ENCODE data around the gene ARRB1.

GRCh38 chr11:75346296-75346695 is 5.2 kb downstream of the ARRB1 start:
- no peak for TF ChIP-seq CTCF (IDR thresholded peaks at IDR 0.05 in 2 of 3, conservative IDR thresholded peaks at IDR 0.05 in 1 of 3; ENCODE audit: borderline replicate concordance in 1 of 3, insufficient read depth in 1 of 3, low read depth in 2 of 3, low read length in 2 of 3)
- TF ChIP-seq POLR2AphosphoS5 (IDR thresholded peaks at IDR 0.05; ENCODE audit: low read depth, low read length), result no peak
- no peak for TF ChIP-seq RAD21 (IDR thresholded peaks at IDR 0.05; ENCODE audit: low read depth)
- no peak for TF ChIP-seq POLR2A (IDR thresholded peaks at IDR 0.05; ENCODE audit: borderline replicate concordance, extremely low read depth, insufficient read depth, insufficient read length)
- no peak for TF ChIP-seq TCF7L2 (IDR thresholded peaks at IDR 0.05; ENCODE audit: borderline replicate concordance, extremely low read depth, insufficient read depth, insufficient read length)
- TF ChIP-seq EZH2 (IDR thresholded peaks at IDR 0.05), result no peak
- TF ChIP-seq EZH2phosphoT487 (IDR thresholded peaks at IDR 0.05; ENCODE audit: borderline replicate concordance), result no peak
- TF ChIP-seq REST (IDR thresholded peaks at IDR 0.05; ENCODE audit: low read depth), result no peak
- no peak for TF ChIP-seq ATF3 (IDR thresholded peaks at IDR 0.05)
- TF ChIP-seq ZNF274 (IDR thresholded peaks at IDR 0.05; ENCODE audit: low read depth, low read length), result no peak
- TF ChIP-seq SIN3A (IDR thresholded peaks at IDR 0.05; ENCODE audit: low read depth), result no peak
- no peak for TF ChIP-seq MAX (IDR thresholded peaks at IDR 0.05)
- no peak for TF ChIP-seq CEBPB (IDR thresholded peaks at IDR 0.05; ENCODE audit: low read depth)
